ENCODE results near the gene SIK3.

SIK3 gene

GRCh38 chr11:116866804-116867455, 231.3 kb downstream of the SIK3 start:
- no peak for DNase-seq (ENCODE audit: low read depth in 3 of 3)

- DNase-seq (ENCODE audit: low read depth in 3 of 3): no peak
Observed at GRCh38 chr11:116865696-116866095, 232.5 kb downstream of the SIK3 start.

GRCh38 chr11:116864531-116864930, 233.7 kb downstream of the SIK3 start:
- DNase-seq (ENCODE audit: low read depth in 3 of 3): no peak

DNA sequence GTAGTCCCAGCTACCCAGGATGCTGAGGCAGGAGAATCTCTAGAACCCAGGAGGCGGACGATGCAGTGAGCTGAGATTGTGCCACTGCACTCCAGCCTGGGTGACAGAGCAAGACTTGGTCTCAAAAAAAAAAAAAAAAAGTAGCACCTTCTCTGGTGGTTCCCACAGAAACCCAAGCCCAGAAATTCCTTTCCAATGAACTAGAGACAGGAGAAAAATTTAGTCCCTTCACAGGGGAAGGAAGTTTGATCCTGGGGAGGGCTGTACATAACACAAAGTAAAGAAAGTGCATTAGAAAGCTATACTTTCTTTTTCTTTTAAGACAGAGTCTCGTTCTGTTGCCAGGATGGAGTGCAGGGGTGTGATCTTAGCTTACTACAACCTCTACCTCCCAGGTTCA, 235.3 kb downstream of the SIK3 start:
- no peak for DNase-seq (ENCODE audit: low read depth in 3 of 3)

GRCh38 chr11:116862185-116862584, 236.0 kb downstream of the SIK3 start:
- no peak for DNase-seq (ENCODE audit: low read depth in 3 of 3)

- DNase-seq (ENCODE audit: low read depth in 3 of 3): no peak
Observed at GRCh38 chr11:116861539-116861938, 236.7 kb downstream of the SIK3 start.

DNA sequence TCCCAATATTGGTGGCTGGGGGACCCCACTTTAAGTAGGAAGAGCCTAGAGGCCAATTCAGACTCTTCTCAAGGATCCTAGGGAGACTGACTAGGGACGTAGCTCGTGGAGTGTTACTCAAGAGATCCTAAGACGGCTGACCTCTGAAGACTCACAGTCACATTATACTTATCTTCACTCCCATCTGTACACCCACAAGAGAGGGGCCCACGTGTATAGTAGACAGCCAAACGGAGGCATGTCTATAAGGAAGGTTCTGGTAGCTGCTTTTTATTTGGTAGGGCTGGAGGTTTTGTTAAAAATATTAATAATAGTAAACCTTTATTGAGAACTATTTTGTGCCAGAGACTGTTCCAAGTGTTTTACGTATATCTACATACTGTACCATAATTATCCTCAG, 237.9 kb downstream of the SIK3 start:
- no peak for DNase-seq (ENCODE audit: low read depth in 3 of 3)

DNA sequence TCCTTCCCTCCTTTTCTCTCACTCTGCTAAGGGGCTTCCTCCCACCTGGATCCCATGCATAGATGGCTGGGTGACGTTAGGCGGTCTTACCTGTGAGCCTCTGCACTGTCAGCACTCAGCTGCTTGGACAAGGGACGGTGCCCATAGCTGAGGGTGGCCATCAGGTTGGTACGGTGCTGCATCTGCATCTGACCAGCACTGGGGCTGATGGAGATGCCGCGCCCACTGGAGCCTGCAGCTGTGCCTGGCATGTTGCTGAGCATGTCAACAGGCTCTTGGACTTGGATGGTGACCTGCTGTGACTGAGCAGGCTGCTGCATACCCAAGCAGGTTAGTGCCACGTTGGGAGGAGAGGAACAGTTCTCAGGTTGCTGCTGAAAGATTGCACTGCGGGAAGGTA, 239.1 kb downstream of the SIK3 start:
- DNase-seq (ENCODE audit: low read depth in 3 of 3): no peak

GRCh38 chr11:116857936-116858335, 240.3 kb downstream of the SIK3 start:
- no peak for DNase-seq (ENCODE audit: low read depth in 3 of 3)

DNA sequence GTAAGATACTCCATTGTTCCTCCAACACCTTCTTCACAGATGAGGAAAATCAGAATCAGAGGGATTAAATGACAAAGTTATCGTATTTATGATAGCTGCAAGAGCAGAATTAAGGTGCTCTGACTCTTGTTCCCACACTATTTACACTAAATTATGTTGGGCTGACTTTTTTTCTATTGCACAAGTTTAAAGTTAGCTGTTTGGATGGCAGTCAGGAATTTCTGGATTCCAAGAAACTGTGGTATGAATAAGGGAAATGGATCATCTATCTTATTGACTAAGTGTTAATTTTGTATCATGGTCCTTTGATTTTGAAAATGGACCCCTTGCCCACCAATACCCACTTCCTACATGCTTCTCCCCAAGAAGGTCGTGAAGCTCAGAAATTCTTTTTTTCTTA, 240.9 kb downstream of the SIK3 start:
- no peak for DNase-seq (ENCODE audit: low read depth in 3 of 3)

GRCh38 chr11:116856423-116856822, 241.8 kb downstream of the SIK3 start:
- DNase-seq (ENCODE audit: low read depth in 3 of 3): no peak

DNA sequence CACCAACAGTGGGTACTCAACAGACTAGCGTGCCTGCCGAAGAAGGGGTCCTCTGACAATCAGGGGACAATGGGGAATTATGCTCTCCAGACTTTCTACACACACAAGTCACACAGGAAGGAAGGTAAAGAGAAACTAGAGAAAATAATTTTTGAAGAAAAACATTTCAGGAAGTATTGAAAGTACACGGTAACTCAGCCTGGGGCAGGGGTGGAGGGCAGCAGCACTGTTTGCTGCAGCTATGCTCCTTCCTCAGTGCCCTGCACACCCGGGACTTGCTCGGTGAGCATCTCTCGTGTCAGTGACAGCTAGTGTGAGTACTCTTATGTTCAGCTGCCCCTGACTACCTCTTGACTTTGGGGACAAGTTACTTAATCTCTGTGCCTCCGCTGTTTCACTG, 242.8 kb downstream of the SIK3 start:
- DNase-seq (ENCODE audit: low read depth in 3 of 3): no peak

DNA sequence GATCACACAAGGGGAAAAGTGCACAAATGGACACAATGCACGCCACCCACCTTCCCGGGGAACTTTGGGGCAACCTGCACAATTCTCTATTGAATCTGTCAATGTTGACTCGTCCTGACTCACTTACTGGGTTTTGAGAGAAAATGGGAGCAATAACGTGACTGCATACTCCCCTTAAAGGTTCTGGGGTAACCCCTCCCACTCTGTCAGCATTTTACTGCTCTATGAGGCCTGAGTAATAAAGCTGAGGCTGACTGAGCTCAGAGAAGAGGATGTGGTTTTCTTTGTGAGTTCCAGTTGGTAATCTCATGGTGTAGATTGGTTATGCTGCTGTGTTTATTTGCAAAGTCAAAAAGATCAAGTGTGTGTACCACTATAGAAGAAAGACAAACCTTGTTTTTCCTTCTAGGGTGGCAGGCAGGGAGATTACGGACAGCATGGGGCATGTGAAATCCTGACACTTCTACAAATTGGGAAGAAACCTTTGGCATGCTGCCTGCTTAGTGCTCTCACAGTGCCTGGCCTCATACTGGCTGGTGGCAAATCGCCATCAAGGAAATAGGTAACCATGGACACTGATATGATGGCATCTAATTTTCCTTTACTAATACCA, 244.7 kb downstream of the SIK3 start:
- peak; percentile 37 to 52 (median 49) for DNase-seq (ENCODE audit: low read depth in 3 of 3)

- no peak for DNase-seq (ENCODE audit: low read depth in 3 of 3)
Observed at GRCh38 chr11:116852261-116853031, 245.8 kb downstream of the SIK3 start.

- DNase-seq (ENCODE audit: low read depth in 3 of 3): peak in 1 of 3 donors; percentile 31
Observed at GRCh38 chr11:116851626-116852025, 246.6 kb downstream of the SIK3 start.

DNA sequence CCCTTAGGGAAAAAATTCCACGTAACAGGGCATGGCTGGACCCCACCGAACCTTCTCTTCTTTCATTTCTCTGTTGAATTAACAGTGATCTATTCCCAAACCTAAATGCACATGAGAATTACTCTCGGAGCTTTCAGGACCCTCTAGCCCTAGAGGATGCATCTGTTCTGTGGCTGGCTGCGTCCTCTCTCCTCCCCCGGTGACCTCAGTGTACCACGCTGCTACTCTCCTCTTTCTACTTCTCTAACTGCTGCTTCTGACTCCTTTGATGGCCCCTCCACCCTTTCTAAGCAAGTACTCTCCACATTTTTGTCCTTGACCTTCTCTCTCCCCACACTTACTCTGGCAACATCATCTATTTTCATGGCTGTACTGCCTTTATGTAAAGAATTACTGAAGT, 248.7 kb downstream of the SIK3 start:
- DNase-seq (ENCODE audit: low read depth in 3 of 3): no peak

GRCh38 chr11:116849060-116849459, 249.2 kb downstream of the SIK3 start:
- DNase-seq (ENCODE audit: low read depth in 3 of 3): no peak

- no peak for DNase-seq (ENCODE audit: low read depth in 3 of 3)
Observed at GRCh38 chr11:116847612-116848011, 250.6 kb downstream of the SIK3 start.

GRCh38 chr11:116844722-116845121, 253.5 kb downstream of the SIK3 start:
- no peak for DNase-seq (ENCODE audit: low read depth in 3 of 3)

DNA sequence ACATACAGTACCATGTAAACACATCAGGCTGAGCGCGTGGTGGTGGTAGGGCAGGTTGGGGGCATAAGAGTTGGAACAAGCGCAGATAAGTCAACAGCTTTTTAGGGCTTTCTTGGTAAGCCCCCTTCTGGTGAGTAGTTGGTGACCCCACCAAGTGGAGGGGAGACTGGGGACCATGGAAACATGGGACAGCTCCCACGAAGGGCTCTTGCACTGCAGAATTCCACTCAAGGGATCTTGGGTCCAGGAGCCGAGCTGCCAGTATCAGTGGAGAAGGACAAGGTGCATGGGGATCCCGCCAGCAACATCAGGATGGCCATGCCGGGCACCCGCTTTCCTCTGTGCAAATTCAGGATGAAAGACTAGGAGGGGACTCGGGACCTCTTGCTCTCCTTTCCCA, 254.6 kb downstream of the SIK3 start:
- DNase-seq (ENCODE audit: low read depth in 3 of 3): no peak

GRCh38 chr11:116842909-116843308, 255.3 kb downstream of the SIK3 start:
- DNase-seq (ENCODE audit: low read depth in 3 of 3): no peak

GRCh38 chr11:116842117-116842516, 256.1 kb downstream of the SIK3 start:
- DNase-seq (ENCODE audit: low read depth in 3 of 3): no peak

- DNase-seq (ENCODE audit: low read depth in 3 of 3): no peak
Observed at GRCh38 chr11:116840746-116841296, 257.4 kb downstream of the SIK3 start.
